CD4-positive, CD25-positive, alpha-beta regulatory T cell (primary cell): ENCODE results near the gene NFATC2. TPM values are rescaled to one million over a fixed set of nuclear protein-coding genes. Genes with fewer than 3 reads are reported as not detected.

Experiments used
- ATAC-seq, 2 donors: fragments of 150-1000 bp; cut with Tn5 transposase; one replicate each; pipeline ENCODE4 v1.10.0; 2021; ENCODE audit warnings: low read depth in 2 of 2, moderate number of reproducible peaks in 2 of 2, moderate library complexity in 1 of 2
- DNase-seq, 3 donors: peaks; one replicate each; pipeline versions ENCODE4 v3.0.0 to v3.0.0-alpha.2; 2012 to 2022; ENCODE audit warnings: mixed read lengths in 1 of 3
- H3K27ac ChIP-seq: one replicate; pipeline ENCODE4 v1.7.0; 2013; ENCODE audit warnings: mild to moderate bottlenecking, low read length; ENCODE audit not compliant: insufficient read depth, poor library complexity, severe bottlenecking
- H3K27me3 ChIP-seq: one replicate; pipeline ENCODE4 v1.7.0; 2013; ENCODE audit warnings: low read length; ENCODE audit not compliant: control insufficient read depth, insufficient read depth
- H3K36me3 ChIP-seq: one replicate; pipeline ENCODE4 v1.7.0; 2013; ENCODE audit warnings: mild to moderate bottlenecking, low read length, moderate library complexity; ENCODE audit not compliant: control insufficient read depth, insufficient read depth
- H3K4me1 ChIP-seq: 2 replicates; pipeline ENCODE4 v1.7.0; 2013; ENCODE audit warnings: mild to moderate bottlenecking, low read length; ENCODE audit not compliant: insufficient read depth, control insufficient read depth, poor library complexity, severe bottlenecking
- H3K4me3 ChIP-seq: one replicate; pipeline ENCODE4 v1.7.0; 2013; ENCODE audit warnings: low read depth, mild to moderate bottlenecking, low read length, moderate library complexity
- H3K9me3 ChIP-seq, 2 experiments: 1 replicate in 1 of 2; 2 replicates in 1 of 2; pipeline ENCODE4 v1.7.0; 2013; ENCODE audit warnings: low read length in 2 of 2, mild to moderate bottlenecking in 1 of 2, moderate library complexity in 1 of 2; ENCODE audit not compliant: control insufficient read depth in 2 of 2
- H3K27ac Mint-ChIP-seq, 3 donors: one replicate each; pipeline ENCODE4 v1.8.0; 2020 to 2022; ENCODE audit warnings: mild to moderate bottlenecking in 3 of 3, mixed read lengths in 3 of 3, moderate library complexity in 2 of 3
- H3K27me3 Mint-ChIP-seq: one replicate; pipeline ENCODE4 v1.8.0; 2022; ENCODE audit warnings: mild to moderate bottlenecking, mixed read lengths
- H3K36me3 Mint-ChIP-seq: one replicate; pipeline ENCODE4 v1.8.0; 2020; ENCODE audit warnings: mixed read lengths
- H3K4me1 Mint-ChIP-seq, 4 donors: one replicate each; pipeline ENCODE4 v1.8.0; 2020 to 2022; ENCODE audit warnings: mixed read lengths in 4 of 4, mild to moderate bottlenecking in 1 of 4
- H3K4me3 Mint-ChIP-seq, 4 donors: one replicate each; pipeline ENCODE4 v1.8.0; 2020 to 2022; ENCODE audit warnings: mild to moderate bottlenecking in 4 of 4, mixed read lengths in 4 of 4, moderate library complexity in 3 of 4
- H3K9me3 Mint-ChIP-seq, 7 donors: one replicate each; pipeline ENCODE4 v1.8.0; 2020 to 2022; ENCODE audit warnings: mixed read lengths in 7 of 7, mild to moderate bottlenecking in 3 of 7, moderate library complexity in 2 of 7
- polyA plus RNA-seq, 4 donors: library from polyadenylated mRNA; unstranded; fragments of 300-500 nt; fragmentation: Illumina TruSeq; gene quantifications; one replicate each; pipeline ENCODE4 v1.2.3, GENCODE V29; 2021
- total RNA-seq: library from RNA; stranded (reverse); gene quantifications from one replicate; pipeline ENCODE4 v1.2.3, GENCODE V29; 2022

NFATC2 gene
- total and polyA plus RNA-seq, 5 donors from 2014 or later: 11.0 to 56.8 (median 14.2) TPM

DNA sequence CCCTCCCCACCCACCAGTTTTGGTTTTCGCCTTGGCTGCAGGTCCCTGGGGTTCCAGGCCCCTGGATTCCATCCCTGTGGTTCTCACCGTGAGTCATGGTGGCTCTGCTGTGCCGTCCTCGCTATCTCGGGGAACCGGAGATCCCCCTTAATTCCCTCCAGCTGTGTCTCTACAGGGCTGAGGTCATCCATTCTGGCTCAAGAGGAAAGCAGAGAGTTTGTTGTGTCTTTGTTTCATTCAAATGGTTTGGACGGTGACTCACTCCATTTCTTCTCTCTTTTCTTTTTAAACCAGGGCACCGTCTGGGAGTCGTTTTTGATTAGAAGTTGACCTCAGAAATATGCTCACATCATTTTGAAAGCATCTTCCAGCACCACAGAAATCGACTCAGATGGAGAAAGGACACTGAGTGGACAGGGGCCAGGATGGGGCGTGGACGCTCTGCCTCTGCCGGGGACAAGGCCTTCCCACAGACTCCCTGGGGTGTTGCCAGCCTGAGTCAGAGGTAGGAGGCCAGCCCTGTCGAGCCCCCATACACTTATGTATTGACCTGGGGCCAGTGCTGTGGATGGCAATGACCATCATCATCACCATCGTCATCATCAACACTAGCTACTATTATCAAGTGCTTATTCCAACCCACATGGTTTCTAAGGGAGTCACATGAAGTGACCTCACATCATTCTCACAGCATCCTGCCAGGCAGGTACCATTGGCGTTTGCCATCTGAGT, 176.2 kb downstream of the NFATC2 start:
- Mint-ChIP-seq H3K36me3 (peaks cover 8% of the 10 kb centered on the region), H3K4me1 (no peaks in the 10 kb centered on the region), H3K9me3 (peaks cover 0 to 11% (median 3%) of the 10 kb centered on the region in 7 donors), H3K27me3 (peaks cover 3% of the 10 kb centered on the region), H3K4me3 (no peak overlapping the region), H3K27ac (no peak overlapping the region)
- no peaks in the 10 kb centered on the region for H3K36me3 ChIP-seq
- ATAC-seq (no peak), DNase-seq (no peak)
- H3K4me3 ChIP-seq: no peak overlapping the region
- no peaks in the 10 kb centered on the region for H3K27me3 ChIP-seq
- H3K4me1 ChIP-seq: no peaks in the 10 kb centered on the region
- no peaks in the 10 kb centered on the region for H3K9me3 ChIP-seq
- no peak overlapping the region for H3K27ac ChIP-seq

DNA sequence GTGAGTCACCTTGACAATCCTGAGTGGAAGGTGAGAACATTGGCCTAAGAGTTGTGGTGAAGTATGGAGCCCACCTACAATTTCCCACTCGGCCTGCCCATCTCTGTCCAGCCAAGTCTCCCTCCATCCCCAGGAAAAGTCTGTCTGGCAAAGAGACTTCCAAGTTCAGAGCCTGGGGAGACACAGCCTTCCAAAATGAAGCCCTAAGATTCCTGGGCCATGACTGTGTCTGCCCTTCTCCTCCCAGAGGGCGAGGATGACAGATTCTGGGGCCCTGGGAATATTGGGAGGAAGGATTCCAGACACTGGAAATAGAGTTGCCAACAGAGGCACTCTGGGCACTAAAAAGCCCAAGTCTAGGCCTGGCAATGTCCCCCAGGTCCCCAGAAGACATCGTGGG, 176.8 kb downstream of the NFATC2 start:
- peaks cover 8% of the 10 kb centered on the region for H3K36me3 Mint-ChIP-seq
- Histone ChIP-seq H3K4me1 (no peaks in the 10 kb centered on the region), H3K36me3 (no peaks in the 10 kb centered on the region), H3K27ac (no peak overlapping the region), H3K4me3 (no peak overlapping the region), H3K27me3 (no peaks in the 10 kb centered on the region), H3K9me3 (no peaks in the 10 kb centered on the region)
- H3K27me3 Mint-ChIP-seq: peaks cover 5% of the 10 kb centered on the region
- H3K27ac Mint-ChIP-seq: no peak overlapping the region
- no peak overlapping the region for H3K4me3 Mint-ChIP-seq
- peaks cover 0 to 11% (median 3%) of the 10 kb centered on the region in 7 donors for H3K9me3 Mint-ChIP-seq
- DNase-seq (no peak), ATAC-seq (no peak)
- no peaks in the 10 kb centered on the region for H3K4me1 Mint-ChIP-seq

DNA sequence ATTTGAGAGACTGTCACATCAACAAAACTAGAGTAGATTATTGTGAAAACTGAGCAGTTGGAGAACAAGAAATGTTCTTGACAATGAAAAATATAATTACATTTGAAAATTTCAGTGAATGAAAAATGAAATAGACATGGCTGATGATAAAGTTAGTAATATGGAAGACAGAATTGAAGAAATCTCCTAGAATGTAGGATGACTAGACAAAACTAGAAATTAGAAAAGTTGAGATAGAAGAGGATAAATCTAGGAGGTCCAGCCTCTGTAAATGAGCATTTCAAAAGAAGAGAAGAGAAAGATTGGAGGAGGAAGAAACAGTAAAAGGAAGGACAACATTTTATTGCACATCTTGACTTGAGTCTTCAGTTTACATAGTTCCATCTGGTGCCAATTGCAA, 178.7 kb downstream of the NFATC2 start:
- Histone ChIP-seq H3K4me3 (no peak overlapping the region), H3K9me3 (no peaks in the 10 kb centered on the region), H3K27ac (no peak overlapping the region), H3K27me3 (no peaks in the 10 kb centered on the region), H3K4me1 (no peaks in the 10 kb centered on the region), H3K36me3 (no peaks in the 10 kb centered on the region)
- Mint-ChIP-seq H3K27ac (no peak overlapping the region), H3K36me3 (peaks cover 8% of the 10 kb centered on the region), H3K4me1 (no peaks in the 10 kb centered on the region), H3K27me3 (peaks cover 5% of the 10 kb centered on the region), H3K9me3 (peaks cover 0 to 11% (median 3%) of the 10 kb centered on the region in 7 donors), H3K4me3 (no peak overlapping the region)
- DNase-seq: no peak
- no peak for ATAC-seq

DNA sequence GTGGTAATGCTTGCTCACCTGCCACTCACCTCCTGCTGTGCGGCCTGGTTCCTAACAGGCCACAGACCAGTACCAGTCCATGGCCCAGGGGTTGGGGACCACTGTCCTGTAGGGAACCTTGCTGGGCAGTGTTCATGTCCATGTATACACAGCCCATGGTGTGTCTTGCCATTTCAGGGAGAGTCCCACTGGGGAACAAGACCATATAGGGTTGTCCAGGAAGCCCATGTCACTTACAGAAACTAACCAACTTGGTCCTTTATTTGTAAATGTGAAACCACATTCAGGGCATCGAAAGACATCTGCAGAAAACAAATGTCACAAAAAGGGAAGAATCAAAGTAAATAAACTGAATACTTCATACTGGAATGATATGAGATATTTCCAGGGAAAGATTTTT, 179.1 kb downstream of the NFATC2 start:
- H3K27me3 ChIP-seq: no peaks in the 10 kb centered on the region
- H3K4me1 Mint-ChIP-seq: no peaks in the 10 kb centered on the region

DNA sequence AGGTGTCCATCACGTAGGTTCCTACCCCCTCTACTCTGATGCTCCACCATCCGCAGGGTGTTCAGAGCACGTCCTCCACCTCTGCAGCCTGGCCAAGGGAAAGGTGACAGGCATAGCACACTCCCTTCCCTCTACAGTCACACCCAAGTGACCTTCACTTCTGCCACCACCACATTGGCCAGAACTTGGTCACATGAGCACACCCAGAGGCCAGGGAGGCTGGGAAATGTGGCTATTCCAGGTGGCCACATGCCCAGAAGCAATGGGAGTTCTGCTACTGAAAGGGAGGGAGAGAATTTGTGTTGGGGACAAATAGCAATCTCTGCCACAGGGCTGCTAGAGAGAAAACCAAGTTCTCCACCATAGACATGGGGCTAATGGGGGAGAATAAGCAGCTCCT, 180.3 kb downstream of the NFATC2 start:
- peaks cover 5% of the 10 kb centered on the region for H3K27me3 Mint-ChIP-seq
- no peaks in the 10 kb centered on the region for H3K4me1 ChIP-seq
- no peaks in the 10 kb centered on the region for H3K9me3 ChIP-seq
- H3K27me3 ChIP-seq: no peaks in the 10 kb centered on the region
- no peak overlapping the region for H3K27ac Mint-ChIP-seq
- DNase-seq (no peak), ATAC-seq (no peak)
- H3K4me3 ChIP-seq: no peak overlapping the region
- no peak overlapping the region for H3K27ac ChIP-seq
- no peaks in the 10 kb centered on the region for H3K4me1 Mint-ChIP-seq
- no peaks in the 10 kb centered on the region for H3K36me3 ChIP-seq
- peaks cover 12% of the 10 kb centered on the region for H3K36me3 Mint-ChIP-seq
- peaks cover 2 to 11% (median 4%) of the 10 kb centered on the region in 7 donors for H3K9me3 Mint-ChIP-seq
- H3K4me3 Mint-ChIP-seq: no peak overlapping the region

More for the DNA sequence above, 179.1 kb downstream of the NFATC2 start:
- H3K36me3 Mint-ChIP-seq: peaks cover 8% of the 10 kb centered on the region
- Histone ChIP-seq H3K4me1 (no peaks in the 10 kb centered on the region), H3K4me3 (no peak overlapping the region), H3K36me3 (no peaks in the 10 kb centered on the region), H3K27ac (no peak overlapping the region), H3K9me3 (no peaks in the 10 kb centered on the region)
- DNase-seq (no peak), ATAC-seq (no peak)
- H3K9me3 Mint-ChIP-seq: peaks cover 0 to 11% (median 3%) of the 10 kb centered on the region in 7 donors
- H3K27me3 Mint-ChIP-seq: peaks cover 5% of the 10 kb centered on the region
- H3K27ac Mint-ChIP-seq: no peak overlapping the region
- H3K4me3 Mint-ChIP-seq: no peak overlapping the region

DNA sequence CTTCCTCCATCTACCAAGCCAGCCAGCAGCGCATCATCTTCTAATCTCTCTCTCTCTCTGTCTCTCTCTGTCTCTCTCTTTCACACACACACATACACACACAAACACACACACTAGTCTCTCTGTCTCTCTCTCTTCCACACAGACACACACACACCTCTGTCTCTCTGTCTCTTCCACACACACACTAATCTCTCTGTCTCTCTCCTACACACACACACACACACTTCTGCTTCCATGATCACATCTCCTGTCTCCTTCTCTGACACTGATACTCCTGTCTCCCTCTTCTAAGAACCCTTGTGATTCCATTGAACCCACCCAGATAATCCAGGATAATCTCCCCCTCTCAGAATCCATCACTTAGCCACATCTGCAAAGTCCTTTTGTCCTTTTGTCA, 181.3 kb downstream of the NFATC2 start:
- Histone ChIP-seq H3K4me3 (no peak overlapping the region), H3K27ac (no peak overlapping the region), H3K36me3 (no peaks in the 10 kb centered on the region), H3K9me3 (no peaks in the 10 kb centered on the region), H3K4me1 (no peaks in the 10 kb centered on the region), H3K27me3 (no peaks in the 10 kb centered on the region)
- peaks cover 8% of the 10 kb centered on the region for H3K36me3 Mint-ChIP-seq
- H3K4me3 Mint-ChIP-seq: no peak overlapping the region
- no peaks in the 10 kb centered on the region for H3K4me1 Mint-ChIP-seq
- H3K27ac Mint-ChIP-seq: peak overlapping the region in 1 of 3 donors; percentile 61
- H3K27me3 Mint-ChIP-seq: peaks cover 5% of the 10 kb centered on the region
- DNase-seq (no peak), ATAC-seq (no peak)
- peaks cover 2 to 11% (median 5%) of the 10 kb centered on the region in 7 donors for H3K9me3 Mint-ChIP-seq

DNA sequence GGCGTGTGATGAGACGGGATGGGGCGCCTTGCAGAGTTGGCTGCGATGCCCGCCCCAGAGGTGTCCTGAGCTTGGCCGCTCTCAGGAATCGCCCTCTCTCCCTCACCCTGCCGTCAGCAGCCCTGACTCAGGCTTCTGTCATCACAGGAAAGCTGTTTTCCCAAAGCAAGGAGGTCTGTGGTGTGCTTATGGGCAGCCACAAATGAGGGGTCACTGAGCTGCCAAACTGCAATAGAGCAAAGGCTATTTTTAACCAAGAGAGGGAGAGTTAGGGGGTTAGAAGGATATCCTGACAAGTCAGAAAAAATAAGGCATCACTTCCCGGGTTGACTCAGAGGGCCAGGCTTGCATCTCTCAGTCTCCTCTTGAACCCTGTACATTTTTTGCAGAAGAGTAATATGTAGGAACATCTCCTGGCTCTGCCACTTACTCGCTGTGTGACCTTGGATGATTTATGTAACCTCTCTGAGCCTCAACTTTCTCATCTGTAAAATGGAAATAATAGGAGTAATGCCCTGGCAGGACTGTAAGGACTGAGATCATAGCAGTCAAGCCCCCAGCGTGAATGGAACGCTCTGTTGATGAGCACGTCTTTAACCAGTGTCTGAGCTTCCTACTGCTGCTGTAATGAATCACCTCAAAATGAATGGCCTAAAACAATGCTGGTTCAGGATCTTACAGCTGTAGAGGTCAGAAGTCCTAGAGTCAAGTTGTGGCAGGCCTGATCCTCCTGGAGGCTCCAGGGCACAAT, 181.9 kb downstream of the NFATC2 start:
- DNase-seq: no peak
- no peak overlapping the region for H3K4me3 Mint-ChIP-seq
- Histone ChIP-seq H3K27me3 (no peaks in the 10 kb centered on the region), H3K4me1 (no peaks in the 10 kb centered on the region), H3K9me3 (no peaks in the 10 kb centered on the region), H3K27ac (no peak overlapping the region), H3K36me3 (no peaks in the 10 kb centered on the region), H3K4me3 (no peak overlapping the region)
- peaks cover 8% of the 10 kb centered on the region for H3K36me3 Mint-ChIP-seq
- H3K27me3 Mint-ChIP-seq: peaks cover 5% of the 10 kb centered on the region
- H3K9me3 Mint-ChIP-seq: peaks cover 2 to 11% (median 5%) of the 10 kb centered on the region in 7 donors
- no peaks in the 10 kb centered on the region for H3K4me1 Mint-ChIP-seq
- no peak for ATAC-seq
- H3K27ac Mint-ChIP-seq: no peak overlapping the region
